Astrocyte (in vitro differentiated cells and primary cell): ENCODE measurements around the gene LARGE1.

Source experiments
- CTCF ChIP-seq: IDR thresholded peaks from 2 replicates; pipeline ENCODE4 v1.5.1; 2011; ENCODE audit warnings: low read depth, mild to moderate bottlenecking, inconsistent platforms, low read length, moderate library complexity; ENCODE audit not compliant: insufficient read depth
- EZH2 ChIP-seq: IDR thresholded peaks from 2 replicates; pipeline ENCODE4 v1.6.1; 2012; ENCODE audit warnings: mild to moderate bottlenecking, low read length, inconsistent platforms; ENCODE audit not compliant: insufficient read depth

- TF ChIP-seq CTCF, result no peak
- TF ChIP-seq EZH2, result no peak
Measured at GRCh38 chr22:33575041-33575440, 345.2 kb downstream of the LARGE1 start.
